Inflammatory macrophage treated with lipopolysaccharide for 4 hours (primary cell): ENCODE data around the gene CDRT15.
A peak's percentile ranks its signal among the peaks of the same experiment; 100 is the strongest.
"Not testable (repeated sequence)": the region's sequence is repeated elsewhere in the genome, so short reads cannot be mapped to it uniquely, and the experiment has no call there.

ENCODE experiments used
- DNase-seq: peaks from one replicate; pipeline ENCODE4 v3.0.0-alpha.2; 2020

Gene CDRT15

GRCh38 chr17:14205992-14206461, 30.6 kb downstream of the CDRT15 start:
- DNase-seq, result no peak

GRCh38 chr17:14205380-14205779, 31.3 kb downstream of the CDRT15 start:
- no peak for DNase-seq

DNA sequence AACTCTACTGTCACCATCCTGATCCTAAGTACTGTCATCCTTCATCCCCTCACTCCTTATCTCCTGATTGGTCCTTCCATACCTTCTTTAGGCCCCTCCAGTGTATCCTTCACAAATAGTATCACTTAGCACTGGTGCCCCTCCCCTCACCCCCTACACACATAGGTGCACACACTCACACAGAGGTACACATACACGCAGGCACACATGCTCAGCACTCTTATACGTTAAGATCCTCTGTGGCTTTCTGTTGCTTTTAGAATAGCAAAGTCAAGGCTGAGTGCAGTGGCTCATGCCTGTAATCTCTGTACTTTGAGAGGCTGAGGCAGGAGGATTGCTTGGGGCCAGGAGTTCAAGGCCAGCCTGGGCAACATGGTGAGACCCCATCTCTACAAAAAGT, 32.1 kb downstream of the CDRT15 start:
- no peak for DNase-seq

GRCh38 chr17:14204084-14204483, 32.6 kb downstream of the CDRT15 start:
- no peak for DNase-seq

DNA sequence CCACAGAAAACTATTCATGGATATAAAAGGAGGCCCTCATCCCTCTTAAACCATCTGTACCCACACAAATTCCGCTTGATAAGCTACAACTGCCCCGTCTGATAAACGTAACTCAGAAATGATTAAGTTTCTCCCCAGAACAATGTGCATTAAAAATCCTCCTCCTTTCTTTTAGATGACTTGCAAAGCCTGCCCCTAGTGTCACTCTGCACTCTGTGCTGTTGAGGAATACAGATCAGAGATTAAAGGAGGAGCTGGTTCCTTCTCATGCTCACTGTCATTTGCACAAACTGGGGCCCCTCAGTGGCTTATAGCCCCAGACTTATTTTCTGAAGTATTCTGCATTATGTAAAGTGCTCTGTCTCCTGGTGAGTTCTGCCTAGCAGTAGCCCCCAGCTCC, 33.3 kb downstream of the CDRT15 start:
- no peak for DNase-seq

DNA sequence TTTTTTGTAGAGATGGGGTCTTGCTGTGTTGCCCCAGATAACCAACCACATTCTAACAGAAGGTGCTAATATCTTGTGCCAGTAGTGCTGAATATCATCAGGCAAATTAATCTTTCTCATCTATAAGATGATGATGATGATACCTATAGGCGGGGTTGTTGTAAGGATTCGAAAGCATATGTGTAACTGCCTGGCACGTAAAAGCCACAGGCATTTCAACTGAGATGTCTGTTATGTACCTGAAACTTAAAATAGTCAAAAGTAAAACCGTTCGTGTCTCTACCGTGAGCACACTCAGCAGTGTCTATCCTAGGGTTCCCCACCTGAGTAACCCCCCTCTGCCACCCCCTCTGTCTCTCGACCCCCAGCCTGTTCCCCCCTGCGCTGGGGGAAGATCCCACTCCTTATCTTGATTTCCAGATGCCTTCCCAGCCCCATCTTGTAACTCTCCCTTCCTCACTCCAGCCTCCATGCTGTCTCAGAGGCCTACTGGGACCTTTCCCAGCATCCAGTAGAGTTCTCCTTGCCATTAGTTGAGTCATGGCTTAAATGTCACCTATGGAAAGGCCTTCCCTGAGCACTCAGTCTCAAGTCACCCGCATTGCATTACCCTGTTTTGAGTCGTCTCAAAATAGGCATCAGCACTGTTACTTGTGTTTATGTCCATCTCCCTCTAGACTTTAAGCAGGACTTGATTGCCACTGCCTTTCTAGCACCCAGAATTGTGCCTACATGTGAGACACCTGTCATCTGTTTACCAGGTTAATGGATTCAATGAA, 34.1 kb downstream of the CDRT15 start:
- DNase-seq, result no peak

GRCh38 chr17:14201988-14202380, 34.7 kb downstream of the CDRT15 start:
- DNase-seq, result peak; percentile 44

DNA sequence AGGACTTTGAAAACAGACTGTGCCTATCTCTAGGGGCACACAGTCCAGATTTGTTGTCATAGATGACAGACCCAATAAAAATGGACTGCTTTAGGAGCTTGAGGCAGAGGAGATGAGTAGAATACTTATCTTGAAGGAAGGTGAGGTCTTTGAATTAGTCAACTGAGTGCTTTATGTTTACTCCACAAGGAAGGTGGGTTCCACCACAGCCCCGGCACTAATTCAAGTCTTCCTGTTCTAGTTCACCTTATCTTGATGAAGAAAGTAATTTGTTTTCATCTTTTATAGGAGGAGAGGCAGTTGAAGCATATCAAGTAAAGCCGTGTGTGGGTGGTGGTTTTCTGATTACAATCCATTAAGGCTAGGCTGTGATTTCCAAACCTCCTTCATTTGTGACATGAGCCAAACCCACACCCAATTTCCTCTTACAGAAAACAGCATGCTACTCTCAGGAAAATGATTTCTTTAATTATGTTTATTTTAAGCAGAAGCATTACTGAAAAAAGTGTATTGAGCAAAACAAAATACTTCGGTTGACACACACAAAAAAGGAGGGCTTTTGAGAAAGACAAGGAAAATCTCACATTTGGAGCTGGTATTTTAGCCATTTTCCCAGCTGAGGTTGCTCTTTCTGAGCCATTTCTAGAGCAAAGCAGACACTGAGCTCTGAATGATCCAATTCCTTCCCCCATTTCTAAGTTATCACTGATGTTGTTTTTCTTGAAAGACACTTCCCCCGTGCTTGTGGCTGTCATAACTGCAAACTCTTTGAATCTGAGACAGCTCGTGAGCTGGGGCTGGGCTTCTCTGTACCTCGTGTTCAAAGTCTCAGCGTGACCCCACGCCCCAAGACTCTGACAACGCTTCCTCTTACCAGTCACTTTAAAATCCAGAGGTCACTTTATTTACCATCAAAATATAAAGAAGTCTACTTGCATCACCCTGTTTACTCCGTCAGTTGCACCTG, 35.4 kb downstream of the CDRT15 start:
- DNase-seq, result peak; percentile 67

GRCh38 chr17:14200354-14200753, 36.3 kb downstream of the CDRT15 start:
- no peak for DNase-seq

- DNase-seq, result peak; percentile 5
Observed at GRCh38 chr17:14199601-14200000, 37.1 kb downstream of the CDRT15 start.

GRCh38 chr17:14198575-14198974, 38.1 kb downstream of the CDRT15 start:
- no peak for DNase-seq

- DNase-seq, result no peak
Observed at GRCh38 chr17:14198013-14198412, 38.6 kb downstream of the CDRT15 start.

DNA sequence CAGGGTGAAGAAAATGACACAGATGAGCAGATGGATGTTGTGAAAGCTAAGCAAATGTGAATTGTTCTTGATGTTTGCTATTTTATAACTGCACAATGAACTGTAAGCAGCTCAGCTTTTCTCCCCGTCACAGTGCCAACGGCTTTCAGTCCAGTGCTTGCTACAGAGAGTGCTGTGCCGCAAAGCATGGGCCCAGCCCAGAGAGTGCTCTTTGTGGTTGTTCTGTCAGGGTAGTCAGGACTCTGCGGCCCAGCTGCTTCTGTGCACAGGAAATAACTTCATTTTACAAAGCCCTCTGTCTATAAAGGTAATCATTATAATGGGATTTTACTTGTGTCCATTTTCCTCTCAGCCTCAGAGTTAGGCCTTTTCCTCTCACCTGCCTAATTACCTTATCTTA, 39.1 kb downstream of the CDRT15 start:
- DNase-seq, result no peak

DNA sequence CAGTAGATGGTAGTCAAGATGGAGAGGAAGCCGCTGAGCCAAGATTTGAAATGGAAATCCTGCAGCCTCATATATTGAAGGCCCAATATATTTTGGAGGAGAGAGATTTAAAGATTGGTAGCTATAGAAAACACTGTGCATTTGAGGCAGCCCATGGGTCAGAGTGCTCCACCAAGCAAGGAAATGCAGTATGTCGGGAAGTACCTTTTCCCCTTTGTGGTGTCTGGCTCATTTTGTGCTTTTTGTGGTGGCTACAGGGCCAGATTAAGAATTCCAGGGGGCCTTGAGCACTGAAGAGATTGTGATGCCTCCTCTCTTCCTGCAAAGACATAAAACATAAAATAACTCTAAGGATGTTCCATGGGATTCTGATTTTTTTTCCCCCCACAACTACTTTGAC, 39.6 kb downstream of the CDRT15 start:
- DNase-seq, result no peak

DNA sequence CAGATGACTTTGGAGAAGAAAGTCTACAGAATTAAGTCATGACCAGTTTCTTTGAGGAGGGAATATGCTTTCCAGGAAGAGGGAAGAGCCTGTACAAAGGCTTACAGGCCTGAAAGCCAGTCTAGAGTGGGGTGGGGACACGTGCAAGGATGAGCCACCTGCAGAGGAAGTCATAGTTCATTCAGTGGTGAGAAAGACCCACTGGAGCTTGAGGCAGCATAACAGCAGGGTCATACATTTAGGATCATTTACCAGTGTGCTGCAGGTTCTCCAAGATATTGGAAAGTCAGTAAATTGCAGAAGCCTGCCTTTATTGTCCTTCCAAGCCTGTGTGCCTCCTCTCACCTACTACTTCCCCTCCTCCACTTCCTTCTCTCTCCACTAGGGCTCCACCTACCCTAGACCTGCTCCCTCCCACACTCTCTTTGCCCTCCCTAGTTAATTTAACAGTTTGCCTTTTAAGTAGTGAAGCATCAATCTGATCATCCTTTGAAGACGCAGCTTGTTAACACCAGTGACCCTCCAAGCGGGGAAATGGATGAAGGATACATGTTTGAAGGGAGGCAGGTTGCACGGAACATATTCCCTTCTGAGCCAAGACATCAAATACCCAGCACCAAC, 40.2 kb downstream of the CDRT15 start:
- DNase-seq, result no peak

- DNase-seq, result not testable (repeated sequence)
Observed at GRCh38 chr17:14192636-14193344, 43.9 kb downstream of the CDRT15 start.

DNA sequence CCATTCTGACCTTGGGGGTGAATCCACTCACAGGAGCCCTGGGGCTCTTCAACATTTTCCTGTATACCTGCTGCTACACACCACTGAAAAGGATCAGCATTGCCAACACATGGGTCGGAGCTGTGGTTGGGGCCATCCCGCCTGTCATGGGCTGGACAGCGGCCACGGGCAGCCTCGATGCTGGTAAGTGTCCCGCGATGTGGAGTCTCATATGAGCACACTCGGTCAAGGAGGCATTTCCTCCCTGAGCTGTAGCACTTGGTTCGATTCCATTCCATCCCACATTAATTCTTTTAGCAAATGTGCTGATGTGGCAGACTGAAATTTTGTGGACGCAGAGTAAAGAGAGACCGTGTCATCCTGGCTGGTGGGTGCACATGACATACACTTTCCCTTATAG, 44.6 kb downstream of the CDRT15 start:
- DNase-seq, result not testable (repeated sequence)

DNA sequence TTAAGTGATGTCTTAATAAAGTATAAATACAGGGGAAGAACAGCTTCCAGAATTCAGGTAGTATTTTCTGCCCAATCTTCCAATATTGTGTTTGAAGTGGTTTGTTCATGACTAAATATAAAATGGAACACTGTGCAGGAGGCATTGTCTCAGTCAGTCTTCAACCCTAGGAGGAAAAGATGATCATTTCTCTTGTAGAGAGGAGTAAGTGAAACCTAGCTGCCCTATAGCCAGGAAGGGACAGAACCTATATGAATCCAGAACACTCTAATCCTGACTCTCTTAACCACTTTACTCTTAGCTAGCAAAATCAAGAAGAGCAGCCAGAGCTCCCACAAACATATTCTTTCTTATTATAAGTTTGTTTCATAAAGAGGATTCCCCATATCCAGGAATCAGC, 45.2 kb downstream of the CDRT15 start:
- DNase-seq, result not testable (repeated sequence)

DNA sequence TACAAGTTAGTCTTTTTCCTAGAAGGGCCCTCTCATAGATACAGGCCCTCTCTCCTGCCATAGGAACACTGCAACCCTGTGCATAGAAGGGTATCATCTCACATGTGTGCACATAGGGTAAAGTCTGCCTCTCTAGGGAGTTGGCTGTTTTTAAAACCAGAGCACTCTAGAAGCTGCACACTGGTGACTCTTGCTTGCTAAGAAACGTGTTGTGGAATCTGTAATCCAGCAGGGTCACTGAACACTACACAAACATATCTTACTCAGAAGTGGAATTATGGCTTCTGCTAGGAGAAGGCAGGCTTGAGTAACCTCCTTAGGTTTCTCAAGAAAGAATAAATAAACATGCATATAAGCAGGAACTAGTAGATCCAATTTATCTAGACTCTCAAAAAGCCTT, 45.9 kb downstream of the CDRT15 start:
- DNase-seq, result not testable (repeated sequence)

- DNase-seq, result not testable (repeated sequence)
Observed at GRCh38 chr17:14186443-14186842, 50.2 kb downstream of the CDRT15 start.
